ENCODE results near the gene PCMT1. TPM values are rescaled to one million over a fixed set of nuclear protein-coding genes. Genes with fewer than 3 reads are reported as not detected.
A peak's percentile ranks its signal among the peaks of the same experiment; 100 is the strongest.

Gene PCMT1
- polyA plus RNA-seq, 3 donors = 84.8 to 315 (median 262) TPM

DNA sequence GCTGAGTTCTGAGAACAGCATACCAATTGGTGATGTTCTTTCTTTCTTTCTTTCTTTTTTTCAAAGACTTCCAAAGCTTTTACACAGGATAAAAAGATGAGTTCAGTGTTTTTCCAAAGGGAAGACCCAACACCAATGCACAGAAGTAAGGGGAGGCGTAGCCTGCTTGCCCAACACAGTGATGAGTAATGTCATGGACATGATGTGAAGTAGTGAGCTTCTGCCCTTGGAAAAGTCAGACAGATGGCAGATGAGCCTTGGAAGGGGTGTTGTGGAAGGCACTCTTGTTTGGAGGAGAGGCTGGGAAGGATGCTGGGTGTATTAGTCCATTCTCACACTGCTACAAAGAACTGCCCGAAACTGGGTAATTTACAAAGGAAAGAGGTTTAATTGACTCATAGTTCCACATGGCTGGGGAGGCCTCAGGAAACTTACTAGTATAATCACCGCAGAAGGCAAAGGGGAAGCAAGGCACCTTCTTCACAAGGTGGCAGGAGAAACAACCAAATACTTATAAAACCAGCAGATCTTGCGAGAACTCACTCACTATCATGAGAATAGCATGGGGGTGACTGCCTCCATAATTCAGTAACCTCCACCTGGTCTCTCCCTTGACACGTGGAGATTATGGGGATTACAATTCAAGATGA is 102.0 kb downstream of the PCMT1 start:
- intact Hi-C loops (cut with micrococcal nuclease) = no loop called here
- peak overlapping the region in 1 of 2 donors; percentile 23 for H3K4me3 Mint-ChIP-seq
- WGBS (ENCODE audit: insufficient coverage) = no CpG with 5 or more reads among the region's 5 CpGs
- Histone ChIP-seq H3K27ac (ENCODE audit: low read depth in 1 of 2, low read length in 2 of 2) (peak overlapping the region in 1 of 2 donors; percentile 14), H3K4me3 (replicated peaks in 1 of 3; ENCODE audit: low read depth in 2 of 3, low read length in 3 of 3) (no peak overlapping the region), H3K9ac (ENCODE audit: insufficient read depth, low read length, poor library complexity, severe bottlenecking) (no peak overlapping the region), H3K79me2 (ENCODE audit: insufficient read depth, low read length) (no peaks in the 10 kb centered on the region), H4K20me1 (ENCODE audit: insufficient read depth, low read length) (no peaks in the 10 kb centered on the region), H3K4me2 (replicated peaks; ENCODE audit: extremely low read depth, low read length, poor library complexity, severe bottlenecking) (no peak overlapping the region), H3K27me3 (ENCODE audit: control insufficient read depth in 2 of 2, insufficient read depth in 2 of 2, low read length in 2 of 2) (no peaks in the 10 kb centered on the region), H3K36me3 (replicated peaks in 1 of 2; ENCODE audit: control insufficient read depth in 1 of 2, insufficient read depth in 2 of 2, low read length in 2 of 2) (no peaks in the 10 kb centered on the region), H3K4me1 (ENCODE audit: control insufficient read depth in 1 of 2, insufficient read depth in 2 of 2, low read length in 2 of 2) (peaks cover 7 to 21% of the 10 kb centered on the region in 2 donors), H3K9me3 (replicated peaks in 1 of 2; ENCODE audit: control insufficient read depth in 1 of 2, insufficient read depth in 1 of 2, low read length in 2 of 2) (no peaks in the 10 kb centered on the region), H2AFZ (ENCODE audit: insufficient read depth, low read depth, low read length, poor library complexity, severe bottlenecking) (no peak overlapping the region)
- H3K4me1 Mint-ChIP-seq = peaks cover 25% of the 10 kb centered on the region
- H3K36me3 Mint-ChIP-seq = no peaks in the 10 kb centered on the region
- TF ChIP-seq, protein P1, sequence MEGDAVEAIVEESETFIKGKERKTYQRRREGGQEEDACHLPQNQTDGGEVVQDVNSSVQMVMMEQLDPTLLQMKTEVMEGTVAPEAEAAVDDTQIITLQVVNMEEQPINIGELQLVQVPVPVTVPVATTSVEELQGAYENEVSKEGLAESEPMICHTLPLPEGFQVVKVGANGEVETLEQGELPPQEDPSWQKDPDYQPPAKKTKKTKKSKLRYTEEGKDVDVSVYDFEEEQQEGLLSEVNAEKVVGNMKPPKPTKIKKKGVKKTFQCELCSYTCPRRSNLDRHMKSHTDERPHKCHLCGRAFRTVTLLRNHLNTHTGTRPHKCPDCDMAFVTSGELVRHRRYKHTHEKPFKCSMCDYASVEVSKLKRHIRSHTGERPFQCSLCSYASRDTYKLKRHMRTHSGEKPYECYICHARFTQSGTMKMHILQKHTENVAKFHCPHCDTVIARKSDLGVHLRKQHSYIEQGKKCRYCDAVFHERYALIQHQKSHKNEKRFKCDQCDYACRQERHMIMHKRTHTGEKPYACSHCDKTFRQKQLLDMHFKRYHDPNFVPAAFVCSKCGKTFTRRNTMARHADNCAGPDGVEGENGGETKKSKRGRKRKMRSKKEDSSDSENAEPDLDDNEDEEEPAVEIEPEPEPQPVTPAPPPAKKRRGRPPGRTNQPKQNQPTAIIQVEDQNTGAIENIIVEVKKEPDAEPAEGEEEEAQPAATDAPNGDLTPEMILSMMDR (IDR thresholded peaks at IDR 0.05) = no peak
- H3K27me3 Mint-ChIP-seq (ENCODE audit: low read depth in 3 of 3) = peaks cover 2 to 8% (median 2%) of the 10 kb centered on the region in 3 donors
- peaks cover 0 to 2% (median 0%) of the 10 kb centered on the region in 7 donors for H3K9me3 Mint-ChIP-seq
- peak in 1 of 3 donors; percentile 40 for DNase-seq
- H3K27ac Mint-ChIP-seq = peak overlapping the region in 5 of 7 donors; percentile 21 to 75 (median 38)

DNA sequence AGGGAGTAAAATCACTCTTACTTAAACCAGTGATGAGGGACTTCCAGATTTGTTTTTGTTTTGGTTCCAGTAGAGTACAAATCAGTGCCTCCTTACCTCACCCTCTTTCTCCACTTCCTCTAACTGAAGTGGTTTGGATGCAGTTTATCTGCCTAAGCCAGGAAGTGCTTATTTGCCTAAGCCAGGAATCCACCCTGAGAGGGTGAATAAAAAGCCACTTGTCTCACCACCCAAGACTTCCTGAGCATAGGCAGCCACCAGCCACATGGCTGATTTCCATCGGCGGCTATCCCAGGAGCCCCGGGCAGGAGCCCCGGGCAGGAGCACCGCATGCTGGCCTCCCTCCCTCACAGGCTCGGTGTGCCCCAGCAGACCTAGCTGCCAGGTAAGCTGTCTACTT is 102.6 kb downstream of the PCMT1 start:
- H3K4me3 Mint-ChIP-seq = no peak overlapping the region
- H3K9ac ChIP-seq (ENCODE audit: insufficient read depth, low read length, poor library complexity, severe bottlenecking) = no peak overlapping the region
- WGBS (ENCODE audit: insufficient coverage) = 0% methylated on average over 5 of the region's 6 CpGs
- intact Hi-C loops (cut with micrococcal nuclease) = no loop called here
- H3K4me2 ChIP-seq (replicated peaks; ENCODE audit: extremely low read depth, low read length, poor library complexity, severe bottlenecking) = no peak overlapping the region
- H3K36me3 ChIP-seq (replicated peaks in 1 of 2; ENCODE audit: control insufficient read depth in 1 of 2, insufficient read depth in 2 of 2, low read length in 2 of 2) = no peaks in the 10 kb centered on the region
- no peaks in the 10 kb centered on the region for H3K36me3 Mint-ChIP-seq
- peaks cover 7 to 21% of the 10 kb centered on the region in 2 donors for H3K4me1 ChIP-seq (ENCODE audit: control insufficient read depth in 1 of 2, insufficient read depth in 2 of 2, low read length in 2 of 2)
- TF ChIP-seq, protein P1 (IDR thresholded peaks at IDR 0.05) = no peak
- H3K27ac Mint-ChIP-seq = peak overlapping the region in 2 of 7 donors; percentile 21 to 75
- peaks cover 0 to 2% (median 0%) of the 10 kb centered on the region in 7 donors for H3K9me3 Mint-ChIP-seq
- peak; percentile 48 to 84 (median 52) for DNase-seq
- H3K4me3 ChIP-seq (replicated peaks in 1 of 3; ENCODE audit: low read depth in 2 of 3, low read length in 3 of 3) = no peak overlapping the region
- H3K9me3 ChIP-seq (replicated peaks in 1 of 2; ENCODE audit: control insufficient read depth in 1 of 2, insufficient read depth in 1 of 2, low read length in 2 of 2) = no peaks in the 10 kb centered on the region
- peaks cover 2 to 8% (median 2%) of the 10 kb centered on the region in 3 donors for H3K27me3 Mint-ChIP-seq (ENCODE audit: low read depth in 3 of 3)
- H3K4me1 Mint-ChIP-seq = peaks cover 25% of the 10 kb centered on the region
- H3K27me3 ChIP-seq (ENCODE audit: control insufficient read depth in 2 of 2, insufficient read depth in 2 of 2, low read length in 2 of 2) = no peaks in the 10 kb centered on the region
- H3K79me2 ChIP-seq (ENCODE audit: insufficient read depth, low read length) = no peaks in the 10 kb centered on the region
- peak overlapping the region in 1 of 2 donors; percentile 14 for H3K27ac ChIP-seq (ENCODE audit: low read depth in 1 of 2, low read length in 2 of 2)
- peak overlapping the region; percentile 33 for H2AFZ ChIP-seq (ENCODE audit: insufficient read depth, low read depth, low read length, poor library complexity, severe bottlenecking)
- no peaks in the 10 kb centered on the region for H4K20me1 ChIP-seq (ENCODE audit: insufficient read depth, low read length)
